ENCODE results near the gene ERG. TPM values are rescaled to one million over a fixed set of nuclear protein-coding genes. Genes with fewer than 3 reads are reported as not detected.

Gene ERG
- total RNA-seq, 3 donors from 2014 or later = 4.0 to 8.4 (median 4.3) TPM

DNA sequence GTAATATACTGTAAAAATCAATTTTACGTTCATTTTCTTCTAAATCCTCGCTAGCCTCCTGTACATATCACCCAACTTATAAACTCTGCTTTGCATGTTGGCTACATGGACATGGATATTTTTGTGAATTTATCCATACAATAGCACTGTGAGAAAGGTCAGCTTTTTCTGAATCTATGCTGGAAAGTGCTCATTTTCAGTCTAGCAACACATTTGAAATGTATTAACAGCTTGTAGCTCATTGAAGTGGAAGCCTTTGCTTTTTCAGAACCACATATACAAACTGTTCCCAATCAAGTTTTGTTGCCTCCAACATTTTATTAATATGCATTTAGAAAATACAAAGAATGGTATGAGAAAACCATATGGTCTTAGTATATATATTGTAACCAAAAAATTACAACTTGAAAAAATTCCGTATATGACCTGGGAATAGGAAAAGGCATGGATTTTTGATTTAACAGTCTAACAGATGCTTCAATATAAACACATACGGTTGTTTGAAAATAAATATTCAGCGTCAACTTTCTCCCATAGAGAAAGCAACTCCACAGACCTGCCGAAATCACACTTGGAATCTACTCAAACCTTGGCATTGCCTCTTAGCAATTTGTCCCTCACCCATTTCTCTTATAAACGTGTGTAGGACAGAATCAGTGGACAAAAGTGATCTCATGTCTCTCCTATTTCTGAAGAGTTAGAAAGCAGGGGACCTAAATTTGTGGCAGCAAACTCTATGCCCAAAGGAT lies 112.7 kb downstream of the ERG start:
- no peak for ATAC-seq
- no peaks in the 10 kb centered on the region for H3K9me3 ChIP-seq
- intact Hi-C loops (cut with DNase I, micrococcal nuclease) = no loop called here
- DNase-seq = no peak
- H3K4me1 ChIP-seq (ENCODE audit: low read depth) = no peaks in the 10 kb centered on the region
- H3K36me3 ChIP-seq (ENCODE audit: low read depth) = no peaks in the 10 kb centered on the region
- no peak overlapping the region for H3K4me3 ChIP-seq
- no peak for TF ChIP-seq CTCF (IDR thresholded peaks at IDR 0.05)

- TF ChIP-seq CTCF (IDR thresholded peaks at IDR 0.05) = no peak
- Histone ChIP-seq H3K4me3 (no peak overlapping the region), H3K9me3 (no peaks in the 10 kb centered on the region), H3K36me3 (ENCODE audit: low read depth) (no peaks in the 10 kb centered on the region), H3K4me1 (ENCODE audit: low read depth) (no peaks in the 10 kb centered on the region)
- intact Hi-C loops (cut with DNase I, micrococcal nuclease) = no loop called here
- ATAC-seq (no peak), DNase-seq (no peak)
These were observed 113.4 kb downstream of the ERG start for GRCh38 chr21:38384675-38385426.

GRCh38 chr21:38384238-38384560 lies 114.1 kb downstream of the ERG start:
- H3K4me1 ChIP-seq (ENCODE audit: low read depth) = no peaks in the 10 kb centered on the region
- H3K36me3 ChIP-seq (ENCODE audit: low read depth) = no peaks in the 10 kb centered on the region
- intact Hi-C loops (cut with DNase I, micrococcal nuclease) = no loop called here
- no peak for TF ChIP-seq CTCF (IDR thresholded peaks at IDR 0.05)
- ATAC-seq (no peak), DNase-seq (no peak)
- H3K9me3 ChIP-seq = no peaks in the 10 kb centered on the region
- no peak overlapping the region for H3K4me3 ChIP-seq

DNA sequence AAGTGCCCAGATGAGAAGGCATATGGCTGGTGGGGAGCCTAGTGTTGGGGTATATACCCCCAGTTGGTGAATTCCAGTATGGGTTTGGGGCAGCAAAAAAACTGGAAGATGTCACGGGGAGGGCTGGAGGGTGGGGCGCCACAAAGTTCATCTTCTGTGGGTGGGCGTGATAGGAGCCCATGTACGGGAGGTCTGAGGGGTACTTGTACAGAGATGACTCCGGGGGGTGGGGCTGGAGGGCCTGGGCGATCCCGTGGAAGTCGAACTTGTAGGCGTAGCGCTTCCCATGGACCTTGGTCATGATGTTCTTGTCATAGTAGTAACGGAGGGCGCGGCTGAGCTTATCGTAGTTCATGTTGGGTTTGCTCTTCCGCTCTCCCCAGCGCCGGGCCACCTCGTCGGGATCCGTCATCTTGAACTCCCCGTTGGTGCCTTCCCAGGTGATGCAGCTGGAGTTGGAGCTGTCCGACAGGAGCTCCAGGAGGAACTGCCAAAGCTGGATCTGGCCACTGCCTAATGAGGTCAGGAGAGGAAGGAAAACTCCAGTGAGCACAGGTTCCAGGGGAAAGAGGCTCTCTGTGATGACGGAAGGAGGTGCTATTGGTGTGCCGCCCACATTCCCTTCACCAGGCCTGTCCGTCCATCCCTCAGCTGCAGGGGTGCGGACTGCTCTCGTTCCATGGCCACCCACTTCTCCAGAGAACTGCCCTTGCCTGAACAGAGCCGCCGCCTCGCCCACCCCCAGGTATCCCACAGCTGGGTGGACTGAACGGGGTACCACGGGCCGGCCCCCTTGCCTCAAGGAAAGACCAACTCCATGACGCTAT lies 114.7 kb downstream of the ERG start:
- H3K4me1 ChIP-seq (ENCODE audit: low read depth) = no peaks in the 10 kb centered on the region
- DNase-seq (no peak), ATAC-seq (no peak)
- intact Hi-C loops (cut with DNase I, micrococcal nuclease) = no loop called here
- H3K36me3 ChIP-seq (ENCODE audit: low read depth) = no peaks in the 10 kb centered on the region
- no peaks in the 10 kb centered on the region for H3K9me3 ChIP-seq
- no peak for TF ChIP-seq CTCF (IDR thresholded peaks at IDR 0.05)
- H3K4me3 ChIP-seq = no peak overlapping the region

DNA sequence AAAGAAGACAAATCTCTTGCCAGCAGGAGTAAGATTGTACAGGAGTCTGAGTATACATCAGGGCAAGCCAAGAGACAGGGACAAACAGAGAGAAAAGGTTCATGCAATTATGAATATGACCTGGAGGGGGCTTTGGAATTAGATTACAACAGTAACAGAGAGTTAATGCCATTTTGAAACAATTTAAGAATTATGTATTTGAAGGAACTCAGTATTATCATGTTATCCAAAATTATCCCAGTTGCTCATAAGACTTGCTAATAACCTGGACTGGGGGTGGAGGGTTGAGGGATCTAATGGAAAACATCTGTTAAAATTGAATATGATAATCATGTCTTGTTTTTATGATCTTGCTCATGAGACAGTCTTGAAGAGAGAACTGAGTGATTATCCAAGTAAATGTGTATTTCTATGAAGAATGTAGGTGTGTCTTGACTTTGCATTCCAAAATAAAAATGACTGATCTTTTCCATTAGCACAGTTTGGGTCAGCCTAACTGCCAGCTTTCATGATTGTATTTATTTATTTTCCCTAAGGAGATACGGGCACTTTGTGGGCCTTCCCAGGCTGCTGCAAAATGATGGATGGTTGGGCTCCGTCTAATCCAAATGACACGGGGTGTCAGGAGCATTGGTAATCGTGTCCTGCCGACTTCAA lies 117.7 kb downstream of the ERG start:
- TF ChIP-seq CTCF (IDR thresholded peaks at IDR 0.05) = no peak
- DNase-seq (no peak), ATAC-seq (no peak)
- no peaks in the 10 kb centered on the region for H3K4me1 ChIP-seq (ENCODE audit: low read depth)
- intact Hi-C loops (cut with DNase I, micrococcal nuclease) = no loop called here
- no peaks in the 10 kb centered on the region for H3K9me3 ChIP-seq
- H3K4me3 ChIP-seq = no peak overlapping the region
- no peaks in the 10 kb centered on the region for H3K36me3 ChIP-seq (ENCODE audit: low read depth)

All from mucosa of descending colon (tissue), 3 donors.